ENCODE measurements around the gene HPCAL4.

HPCAL4 gene

DNA sequence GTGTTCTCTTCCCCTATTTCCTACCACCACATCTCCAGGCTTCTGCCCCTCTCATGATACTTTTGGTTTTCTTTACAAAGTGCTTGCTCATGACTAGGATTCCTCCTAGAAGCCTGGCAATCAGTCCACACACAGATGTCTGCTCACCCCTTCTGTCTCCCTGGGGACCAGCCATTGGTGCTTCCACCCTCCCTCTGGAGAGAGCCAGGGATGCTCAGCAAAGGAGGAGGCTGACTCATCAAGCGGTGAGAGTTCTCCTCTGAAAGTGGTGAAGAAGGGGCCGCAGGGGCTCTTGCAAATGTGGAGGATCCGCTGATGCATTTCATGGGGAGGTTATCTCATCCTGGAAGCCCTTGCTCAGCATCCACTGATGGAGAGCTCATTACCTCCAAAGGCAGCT lies 33.8 kb downstream of the HPCAL4 start:
- Histone ChIP-seq H3K36me3 (ENCODE audit: control insufficient read depth, low read depth, low read length) (no peaks in the 10 kb centered on the region), H3K27me3 (ENCODE audit: control insufficient read depth, insufficient read depth, low read length) (peaks cover 62% of the 10 kb centered on the region), H3K9me3 (ENCODE audit: control insufficient read depth, low read depth, low read length) (no peaks in the 10 kb centered on the region), H3K4me3 (ENCODE audit: low read length) (no peak overlapping the region), H3K27ac (ENCODE audit: low read length) (no peak overlapping the region), H3K9ac (ENCODE audit: low read length) (no peak overlapping the region), H3K4me1 (ENCODE audit: control insufficient read depth, low read depth, low read length) (no peaks in the 10 kb centered on the region)

DNA sequence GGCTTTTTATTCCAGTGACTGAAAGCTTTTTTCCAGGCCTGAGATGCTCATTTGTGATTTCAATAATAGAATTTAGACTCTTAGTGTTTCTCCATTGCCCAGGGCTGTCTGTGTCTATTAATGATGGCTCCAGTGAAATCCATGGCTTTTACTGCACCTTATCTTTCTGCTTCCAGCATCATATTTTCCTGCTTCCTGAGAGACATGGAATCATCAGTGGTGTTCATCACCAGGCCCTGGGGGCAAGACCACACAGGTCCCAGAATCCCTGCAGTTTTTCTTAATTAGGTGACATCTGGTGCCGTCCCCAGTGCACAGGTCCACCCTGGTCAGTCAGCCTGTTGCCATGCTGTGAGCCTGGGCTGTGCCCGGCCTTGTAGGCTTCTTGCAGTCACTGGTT lies 34.8 kb downstream of the HPCAL4 start:
- Histone ChIP-seq H3K9me3 (ENCODE audit: control insufficient read depth, low read depth, low read length) (no peaks in the 10 kb centered on the region), H3K9ac (ENCODE audit: low read length) (no peak overlapping the region), H3K27me3 (ENCODE audit: control insufficient read depth, insufficient read depth, low read length) (peaks cover 52% of the 10 kb centered on the region), H3K27ac (ENCODE audit: low read length) (no peak overlapping the region), H3K36me3 (ENCODE audit: control insufficient read depth, low read depth, low read length) (no peaks in the 10 kb centered on the region), H3K4me3 (ENCODE audit: low read length) (no peak overlapping the region), H3K4me1 (ENCODE audit: control insufficient read depth, low read depth, low read length) (no peaks in the 10 kb centered on the region)

DNA sequence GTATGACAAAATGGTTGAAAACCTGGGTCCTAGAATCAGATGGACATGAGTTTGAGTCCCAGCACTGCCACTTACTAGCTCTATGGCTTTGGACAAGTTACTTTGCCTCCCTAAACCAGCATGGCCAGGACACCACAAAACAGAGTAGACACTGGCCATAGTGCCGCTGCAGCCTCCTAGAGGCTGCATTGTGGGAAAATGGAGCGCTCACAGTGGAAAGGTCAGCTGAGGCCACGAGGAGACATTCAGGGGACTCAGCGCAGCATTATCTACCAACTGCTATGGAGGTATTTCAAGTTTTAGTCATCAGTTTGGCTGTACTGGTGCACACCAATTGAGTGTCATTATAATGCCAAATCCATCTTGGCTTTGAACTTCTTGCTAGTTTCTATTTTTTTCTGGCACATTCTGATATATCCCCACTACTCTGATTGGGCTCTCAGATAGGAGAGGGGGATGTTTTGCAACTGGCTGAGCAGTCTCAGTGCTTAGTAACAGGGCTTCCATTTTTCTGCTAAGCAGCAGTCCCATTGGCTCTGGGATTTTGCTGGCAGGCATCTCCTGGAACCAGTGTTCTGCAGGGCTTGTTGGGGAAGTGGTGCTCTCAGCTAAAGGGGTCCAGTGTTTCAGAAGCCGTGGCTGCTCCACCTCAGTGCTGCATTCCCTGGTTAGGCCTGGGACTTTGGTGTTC lies 35.5 kb downstream of the HPCAL4 start:
- Histone ChIP-seq H3K4me3 (ENCODE audit: low read length) (no peak overlapping the region), H3K36me3 (ENCODE audit: control insufficient read depth, low read depth, low read length) (no peaks in the 10 kb centered on the region), H3K9me3 (ENCODE audit: control insufficient read depth, low read depth, low read length) (no peaks in the 10 kb centered on the region), H3K9ac (ENCODE audit: low read length) (no peak overlapping the region), H3K27me3 (ENCODE audit: control insufficient read depth, insufficient read depth, low read length) (peaks cover 45% of the 10 kb centered on the region), H3K4me1 (ENCODE audit: control insufficient read depth, low read depth, low read length) (no peaks in the 10 kb centered on the region), H3K27ac (ENCODE audit: low read length) (no peak overlapping the region)

DNA sequence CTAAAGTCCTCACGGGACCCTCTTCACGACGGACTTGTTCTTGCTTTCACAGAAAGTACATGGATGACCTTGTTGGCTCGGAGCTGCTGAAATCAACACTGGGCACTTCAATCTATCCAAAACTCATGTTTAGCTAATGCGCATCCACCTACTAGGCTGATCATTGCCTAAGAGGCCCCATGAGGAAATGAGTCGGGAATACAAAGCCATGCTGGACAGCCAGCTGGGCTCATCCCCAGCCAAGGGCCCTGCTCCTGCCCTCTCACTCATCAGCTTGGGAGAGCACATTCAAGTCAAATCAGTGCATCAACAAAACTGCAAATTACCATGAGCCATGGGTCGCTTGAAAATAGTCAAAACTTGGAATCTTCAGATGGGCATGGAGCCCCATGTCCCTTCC lies 36.9 kb downstream of the HPCAL4 start:
- no peaks in the 10 kb centered on the region for H3K9me3 ChIP-seq (ENCODE audit: control insufficient read depth, low read depth, low read length)
- H3K4me1 ChIP-seq (ENCODE audit: control insufficient read depth, low read depth, low read length) = no peaks in the 10 kb centered on the region
- no peaks in the 10 kb centered on the region for H3K36me3 ChIP-seq (ENCODE audit: control insufficient read depth, low read depth, low read length)
- no peak overlapping the region for H3K9ac ChIP-seq (ENCODE audit: low read length)
- peaks cover 31% of the 10 kb centered on the region for H3K27me3 ChIP-seq (ENCODE audit: control insufficient read depth, insufficient read depth, low read length)
- H3K27ac ChIP-seq (ENCODE audit: low read length) = no peak overlapping the region
- no peak overlapping the region for H3K4me3 ChIP-seq (ENCODE audit: low read length)

DNA sequence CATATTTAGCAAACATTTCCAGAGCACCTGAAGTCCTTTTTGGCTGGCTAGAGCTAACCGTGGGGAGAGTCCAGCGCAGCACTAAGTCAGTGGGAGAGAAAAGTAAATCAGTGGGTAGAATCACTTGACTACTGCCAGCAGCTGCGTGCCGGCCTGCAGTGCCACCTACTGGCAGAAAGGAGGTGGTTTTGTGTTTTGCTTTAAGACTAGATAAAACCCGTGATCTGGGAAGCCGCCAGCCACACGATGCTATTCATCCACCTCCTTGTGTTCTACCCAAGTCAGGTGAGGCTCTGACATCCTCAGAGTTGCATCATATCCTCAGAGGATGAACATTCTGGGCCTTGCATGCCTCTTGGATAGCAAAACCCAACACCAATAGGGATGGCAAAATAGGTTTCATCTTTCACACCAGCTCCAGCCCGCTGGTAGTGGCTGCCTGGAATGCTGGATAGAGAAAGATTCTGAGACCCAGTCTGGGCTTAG lies 37.6 kb downstream of the HPCAL4 start:
- no peak overlapping the region for H3K27ac ChIP-seq (ENCODE audit: low read length)
- no peak overlapping the region for H3K4me3 ChIP-seq (ENCODE audit: low read length)
- H3K9ac ChIP-seq (ENCODE audit: low read length) = no peak overlapping the region
- H3K36me3 ChIP-seq (ENCODE audit: control insufficient read depth, low read depth, low read length) = no peaks in the 10 kb centered on the region
- no peaks in the 10 kb centered on the region for H3K9me3 ChIP-seq (ENCODE audit: control insufficient read depth, low read depth, low read length)
- H3K27me3 ChIP-seq (ENCODE audit: control insufficient read depth, insufficient read depth, low read length) = peaks cover 26% of the 10 kb centered on the region
- no peaks in the 10 kb centered on the region for H3K4me1 ChIP-seq (ENCODE audit: control insufficient read depth, low read depth, low read length)

DNA sequence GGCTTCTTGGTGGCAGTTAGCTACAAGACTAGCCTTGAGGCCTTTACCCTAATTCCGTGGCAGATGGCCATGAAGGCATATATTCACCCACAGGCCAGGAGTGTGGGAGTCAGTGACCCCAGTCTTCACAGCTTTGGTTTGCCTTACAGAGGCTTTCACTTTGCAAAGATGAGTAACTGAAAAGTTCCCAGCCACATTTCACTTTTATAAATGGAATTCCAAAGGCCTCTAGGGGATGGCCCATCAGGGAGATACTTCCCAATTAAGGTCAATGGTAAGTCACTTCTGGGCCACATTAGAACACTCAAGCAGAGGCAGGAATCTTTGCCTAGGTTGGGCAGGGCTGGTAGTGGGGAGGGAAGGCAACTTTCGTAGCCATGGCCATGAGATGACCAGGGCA lies 38.7 kb downstream of the HPCAL4 start:
- Histone ChIP-seq H3K4me3 (ENCODE audit: low read length) (no peak overlapping the region), H3K36me3 (ENCODE audit: control insufficient read depth, low read depth, low read length) (no peaks in the 10 kb centered on the region), H3K27ac (ENCODE audit: low read length) (no peak overlapping the region), H3K4me1 (ENCODE audit: control insufficient read depth, low read depth, low read length) (no peaks in the 10 kb centered on the region), H3K9me3 (ENCODE audit: control insufficient read depth, low read depth, low read length) (no peaks in the 10 kb centered on the region), H3K27me3 (ENCODE audit: control insufficient read depth, insufficient read depth, low read length) (peaks cover 24% of the 10 kb centered on the region), H3K9ac (ENCODE audit: low read length) (no peak overlapping the region)

DNA sequence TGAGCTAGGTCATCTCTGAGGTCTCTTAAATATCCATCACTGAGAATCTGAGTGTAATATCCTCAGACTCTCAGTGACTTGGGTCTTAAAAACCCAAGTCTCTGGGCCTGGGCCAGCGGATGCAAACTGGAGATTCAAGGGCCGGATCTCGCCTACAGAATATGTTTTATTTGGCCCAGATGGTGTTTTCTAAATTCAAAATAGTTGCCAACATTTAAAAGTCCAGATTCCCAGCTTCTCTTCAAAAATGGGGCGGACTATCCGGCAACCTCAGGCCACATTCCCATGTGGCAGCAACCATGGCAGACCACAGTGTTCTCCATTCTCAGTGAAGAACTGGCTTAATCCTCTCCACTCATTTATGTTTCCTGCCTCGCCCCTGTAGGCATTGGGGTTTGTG lies 39.1 kb downstream of the HPCAL4 start:
- Histone ChIP-seq H3K36me3 (ENCODE audit: control insufficient read depth, low read depth, low read length) (no peaks in the 10 kb centered on the region), H3K4me1 (ENCODE audit: control insufficient read depth, low read depth, low read length) (no peaks in the 10 kb centered on the region), H3K4me3 (ENCODE audit: low read length) (no peak overlapping the region), H3K27me3 (ENCODE audit: control insufficient read depth, insufficient read depth, low read length) (peaks cover 24% of the 10 kb centered on the region), H3K9ac (ENCODE audit: low read length) (no peak overlapping the region), H3K9me3 (ENCODE audit: control insufficient read depth, low read depth, low read length) (no peaks in the 10 kb centered on the region), H3K27ac (ENCODE audit: low read length) (no peak overlapping the region)

DNA sequence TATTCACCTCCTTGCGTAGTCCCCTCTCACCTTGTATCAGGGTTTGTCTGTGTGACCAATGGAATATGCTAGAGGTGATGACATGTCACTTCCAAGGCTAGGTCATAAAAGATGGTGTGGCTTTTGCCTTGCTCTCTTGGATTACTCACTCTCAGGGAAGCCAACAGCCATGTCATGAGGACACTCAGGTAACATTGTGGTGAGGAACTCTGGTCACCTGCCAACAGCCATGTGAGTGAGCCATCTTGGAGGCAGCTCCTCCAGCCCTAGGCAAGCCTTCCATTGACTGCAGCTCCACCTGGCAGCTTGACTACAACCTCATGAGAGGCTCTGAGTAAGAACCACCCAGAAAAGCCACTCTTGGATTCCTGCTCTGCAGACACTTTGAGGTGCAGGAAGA lies 40.8 kb downstream of the HPCAL4 start:
- Histone ChIP-seq H3K9me3 (ENCODE audit: control insufficient read depth, low read depth, low read length) (no peaks in the 10 kb centered on the region), H3K27me3 (ENCODE audit: control insufficient read depth, insufficient read depth, low read length) (peaks cover 11% of the 10 kb centered on the region), H3K4me1 (ENCODE audit: control insufficient read depth, low read depth, low read length) (no peaks in the 10 kb centered on the region), H3K27ac (ENCODE audit: low read length) (no peak overlapping the region), H3K9ac (ENCODE audit: low read length) (no peak overlapping the region), H3K36me3 (ENCODE audit: control insufficient read depth, low read depth, low read length) (no peaks in the 10 kb centered on the region), H3K4me3 (ENCODE audit: low read length) (no peak overlapping the region)

DNA sequence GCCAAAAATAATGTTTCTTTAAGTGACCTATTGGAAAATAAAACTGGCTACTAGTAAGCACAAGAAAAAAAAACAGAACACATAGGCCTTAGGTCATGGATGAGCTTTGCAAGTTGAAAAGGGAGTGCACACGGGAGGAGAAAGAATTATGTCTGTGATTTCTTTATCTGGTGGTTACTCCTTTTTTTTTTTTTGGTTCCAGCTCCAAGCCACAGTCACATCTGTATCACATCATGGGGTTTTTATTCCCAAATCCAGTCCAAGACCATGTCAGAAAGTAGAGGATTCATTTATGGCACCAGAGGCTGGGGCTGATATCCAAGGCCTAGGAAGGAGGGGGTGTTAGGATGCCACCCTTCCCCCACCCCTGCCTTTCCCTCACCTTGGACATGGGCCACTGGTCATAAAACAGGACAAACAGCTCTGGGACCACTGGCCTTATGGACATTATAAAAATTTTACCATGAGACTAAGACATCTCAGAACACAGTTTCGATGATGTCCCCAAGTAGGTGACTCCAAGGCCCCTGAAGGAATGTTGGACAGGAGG lies 41.5 kb downstream of the HPCAL4 start:
- no peak overlapping the region for H3K4me3 ChIP-seq (ENCODE audit: low read length)
- no peak overlapping the region for H3K27ac ChIP-seq (ENCODE audit: low read length)
- no peaks in the 10 kb centered on the region for H3K9me3 ChIP-seq (ENCODE audit: control insufficient read depth, low read depth, low read length)
- peaks cover 11% of the 10 kb centered on the region for H3K27me3 ChIP-seq (ENCODE audit: control insufficient read depth, insufficient read depth, low read length)
- H3K36me3 ChIP-seq (ENCODE audit: control insufficient read depth, low read depth, low read length) = no peaks in the 10 kb centered on the region
- no peaks in the 10 kb centered on the region for H3K4me1 ChIP-seq (ENCODE audit: control insufficient read depth, low read depth, low read length)
- no peak overlapping the region for H3K9ac ChIP-seq (ENCODE audit: low read length)

DNA sequence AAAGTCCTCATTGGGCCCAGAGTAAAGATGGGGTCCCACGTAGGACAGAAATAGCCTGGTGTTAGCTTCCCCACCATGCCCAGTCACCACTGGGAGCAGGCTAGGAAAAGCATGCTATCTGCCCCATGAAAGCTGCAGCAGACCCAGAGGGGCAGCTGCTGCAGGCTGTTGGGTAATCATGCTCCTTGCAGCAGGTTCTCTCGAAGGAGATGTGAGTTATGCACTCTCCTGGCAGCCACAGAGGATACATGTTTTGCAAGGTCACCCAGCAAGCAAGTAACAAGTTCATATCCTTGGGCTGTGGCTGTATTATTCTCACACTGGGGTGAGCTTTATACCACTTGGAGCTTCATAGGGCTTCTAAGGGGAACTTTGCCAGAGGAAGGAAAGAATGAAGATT lies 42.7 kb downstream of the HPCAL4 start:
- peaks cover 9% of the 10 kb centered on the region for H3K27me3 ChIP-seq (ENCODE audit: control insufficient read depth, insufficient read depth, low read length)
- H3K27ac ChIP-seq (ENCODE audit: low read length) = no peak overlapping the region
- no peak overlapping the region for H3K4me3 ChIP-seq (ENCODE audit: low read length)
- no peak overlapping the region for H3K9ac ChIP-seq (ENCODE audit: low read length)
- no peaks in the 10 kb centered on the region for H3K36me3 ChIP-seq (ENCODE audit: control insufficient read depth, low read depth, low read length)
- H3K4me1 ChIP-seq (ENCODE audit: control insufficient read depth, low read depth, low read length) = no peaks in the 10 kb centered on the region
- no peaks in the 10 kb centered on the region for H3K9me3 ChIP-seq (ENCODE audit: control insufficient read depth, low read depth, low read length)

DNA sequence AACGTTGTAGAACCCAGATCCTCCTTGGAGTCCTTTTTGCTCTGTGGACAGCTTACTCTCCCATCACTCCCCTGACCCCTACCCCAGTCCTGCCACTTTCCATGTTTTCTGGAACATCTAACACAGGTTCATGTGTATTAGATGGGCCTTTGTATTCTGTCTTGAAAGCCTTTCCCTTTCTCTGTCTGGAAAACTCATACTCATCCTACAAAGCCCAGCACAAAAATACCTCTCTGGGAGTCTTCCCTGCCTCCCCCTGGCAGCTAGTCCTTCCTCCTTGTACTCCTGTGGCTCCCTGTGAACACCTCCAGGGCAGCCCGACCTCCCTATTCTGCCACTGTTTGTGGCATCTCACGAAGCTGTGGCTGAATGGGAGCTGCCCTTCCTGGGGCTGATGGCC lies 44.0 kb downstream of the HPCAL4 start:
- no peak overlapping the region for H3K27ac ChIP-seq (ENCODE audit: low read length)
- peaks cover 19% of the 10 kb centered on the region for H3K27me3 ChIP-seq (ENCODE audit: control insufficient read depth, insufficient read depth, low read length)
- no peak overlapping the region for H3K9ac ChIP-seq (ENCODE audit: low read length)
- no peak overlapping the region for H3K4me3 ChIP-seq (ENCODE audit: low read length)
- H3K36me3 ChIP-seq (ENCODE audit: control insufficient read depth, low read depth, low read length) = no peaks in the 10 kb centered on the region
- no peaks in the 10 kb centered on the region for H3K9me3 ChIP-seq (ENCODE audit: control insufficient read depth, low read depth, low read length)
- no peaks in the 10 kb centered on the region for H3K4me1 ChIP-seq (ENCODE audit: control insufficient read depth, low read depth, low read length)
